ENCODE results near the gene CLHC1.

CLHC1 gene

DNA sequence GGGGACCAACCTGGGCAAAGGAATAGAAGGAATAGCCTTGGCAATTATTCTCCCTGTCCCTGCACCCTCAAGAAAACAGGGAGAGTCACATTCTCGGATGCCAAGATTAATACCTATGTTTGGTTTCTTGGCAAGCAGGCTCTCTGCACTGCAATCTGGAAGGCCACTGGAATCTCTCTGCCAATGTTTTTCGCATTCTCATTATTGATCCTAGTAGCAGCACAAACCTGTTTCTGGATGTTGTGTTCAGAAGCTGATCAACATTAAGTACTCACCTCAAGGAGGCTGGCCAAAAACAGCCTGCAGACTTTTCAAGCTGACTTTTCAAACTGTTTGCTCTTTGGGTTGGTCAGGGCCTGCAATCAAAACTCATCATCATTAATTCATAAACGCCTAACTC lies 62.2 kb downstream of the CLHC1 start:
- no peak for DNase-seq (ENCODE audit: low read depth in 2 of 2)

- DNase-seq (ENCODE audit: low read depth in 2 of 2) = no peak
These were observed 62.7 kb downstream of the CLHC1 start for GRCh38 chr2:55169359-55169758.

GRCh38 chr2:55168221-55169154 lies 63.6 kb downstream of the CLHC1 start:
- DNase-seq (ENCODE audit: low read depth in 2 of 2) = peak in 1 of 2 experiments; percentile 42

GRCh38 chr2:55165626-55166025 lies 66.5 kb downstream of the CLHC1 start:
- DNase-seq (ENCODE audit: low read depth in 2 of 2) = no peak

DNA sequence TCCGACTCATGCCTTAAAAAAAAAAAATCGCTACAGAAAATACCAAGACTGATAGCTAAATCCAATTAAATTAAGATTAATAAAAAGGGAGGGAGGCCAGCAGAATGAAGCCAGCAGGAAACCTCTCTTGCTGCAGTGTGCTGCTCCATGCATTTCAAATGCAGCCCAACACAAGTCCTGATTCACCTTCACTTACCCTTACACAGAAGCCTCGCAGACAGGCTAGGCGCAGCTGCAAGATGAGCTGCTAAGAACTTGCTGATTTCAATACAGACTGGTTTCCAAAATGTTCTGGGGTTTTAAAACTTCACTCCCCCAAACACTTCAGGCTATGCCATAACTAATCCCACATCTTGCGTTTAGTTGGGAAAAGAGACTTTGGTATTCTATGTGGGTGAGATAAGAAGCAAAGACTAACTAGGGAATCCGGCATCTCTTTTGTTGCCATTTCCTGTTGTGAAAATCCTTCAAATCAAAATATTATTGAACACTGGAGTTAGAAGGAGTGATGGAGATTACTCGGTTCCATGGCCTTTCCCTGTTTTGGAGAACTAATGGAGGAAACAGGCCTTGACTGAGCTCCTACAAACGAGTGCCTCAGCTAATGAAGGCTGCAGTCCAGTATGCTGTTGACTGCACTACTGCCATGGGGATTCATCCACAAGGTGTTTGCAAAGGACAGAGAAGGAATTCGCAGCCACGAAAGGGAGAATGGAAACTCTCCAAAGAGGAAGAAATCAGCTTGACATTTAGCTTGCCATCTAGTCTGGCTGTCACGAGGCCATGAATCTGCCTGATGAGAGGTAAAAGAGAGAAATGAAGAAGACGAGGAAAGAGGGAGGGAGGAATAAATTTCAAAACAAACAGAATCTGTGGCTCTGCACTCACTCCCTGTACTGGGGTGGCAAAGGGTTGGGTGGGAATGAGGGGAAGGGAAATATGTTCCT lies 67.3 kb downstream of the CLHC1 start:
- DNase-seq (ENCODE audit: low read depth in 2 of 2) = no peak

DNA sequence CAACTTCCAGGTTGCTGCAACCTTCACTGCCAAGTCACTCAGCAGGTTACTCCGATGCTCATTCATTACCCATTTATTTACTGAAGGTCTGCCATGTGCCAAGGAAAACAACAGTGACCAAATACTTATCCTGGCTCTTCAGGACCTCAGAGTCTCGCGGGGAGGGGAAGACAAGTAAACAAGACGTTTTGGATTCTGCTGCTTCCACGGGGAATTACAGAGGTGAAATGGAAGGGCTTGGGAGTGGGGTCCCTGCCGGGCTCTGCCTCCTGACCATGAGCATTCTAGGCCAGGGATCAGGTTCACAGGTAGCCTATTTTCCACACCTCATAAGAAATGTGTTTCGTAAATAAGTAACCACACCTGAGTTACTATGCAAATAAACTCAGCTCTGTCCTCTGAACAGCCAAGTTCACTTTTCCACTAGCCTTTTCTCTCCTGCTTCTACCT lies 68.1 kb downstream of the CLHC1 start:
- DNase-seq (ENCODE audit: low read depth in 2 of 2) = no peak

GRCh38 chr2:55163274-55163721 lies 68.8 kb downstream of the CLHC1 start:
- DNase-seq (ENCODE audit: low read depth in 2 of 2) = peak; percentile 64 to 71

DNA sequence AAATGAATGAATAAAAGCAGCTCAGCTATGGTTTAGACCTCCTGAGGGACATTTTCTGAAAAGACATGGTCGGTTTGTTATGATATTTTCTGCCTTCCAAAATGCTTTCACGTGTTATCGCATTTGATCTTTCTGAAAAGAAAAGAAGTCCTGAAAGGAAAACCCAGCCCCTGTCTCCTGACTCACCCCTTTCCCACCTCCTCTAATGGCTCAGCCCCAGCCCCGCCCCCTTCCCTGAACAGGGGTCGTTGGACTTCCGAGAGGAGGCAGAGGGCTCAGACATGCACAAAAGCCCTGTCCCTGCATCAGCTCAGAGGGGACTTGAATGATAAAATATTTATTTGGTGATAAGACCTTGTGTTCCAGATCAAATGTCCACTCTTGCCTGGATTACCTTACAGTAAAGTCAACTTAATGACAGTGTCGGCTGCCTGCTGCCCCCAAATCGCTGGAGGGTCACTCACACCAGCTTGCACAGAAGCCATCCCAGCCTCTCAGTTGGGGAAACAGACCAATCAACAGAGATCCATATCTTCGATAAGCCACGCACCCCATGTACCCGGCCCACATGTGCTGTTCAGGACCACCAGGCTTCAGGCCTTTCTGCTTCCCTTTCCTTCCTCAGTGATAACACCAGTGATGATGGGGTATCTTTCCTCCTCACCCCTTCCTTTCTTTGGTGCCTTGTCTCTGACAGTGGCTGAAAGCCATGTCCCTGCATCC lies 69.6 kb downstream of the CLHC1 start:
- DNase-seq (ENCODE audit: low read depth in 2 of 2) = no peak

GRCh38 chr2:55161295-55162210 lies 70.5 kb downstream of the CLHC1 start:
- no peak for DNase-seq (ENCODE audit: low read depth in 2 of 2)

DNA sequence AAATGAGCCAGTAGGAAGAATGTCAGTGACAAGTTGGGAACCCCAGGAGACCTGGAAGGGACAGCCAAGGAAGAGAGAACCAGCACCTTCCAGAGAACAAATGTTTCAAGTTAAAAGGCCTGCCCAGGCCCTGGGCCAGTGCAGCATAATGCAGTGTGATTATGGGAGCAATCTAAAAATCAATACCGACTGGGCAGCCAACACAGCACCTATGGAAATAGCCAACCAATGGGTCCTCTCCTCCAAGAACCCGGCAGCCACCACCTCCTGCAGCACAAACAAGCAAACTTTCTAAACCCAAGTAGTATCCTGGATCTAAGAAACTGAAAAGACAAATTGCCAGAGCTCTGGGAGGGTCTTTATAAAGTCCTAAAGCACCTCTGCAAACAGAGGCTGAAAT lies 71.7 kb downstream of the CLHC1 start:
- no peak for DNase-seq (ENCODE audit: low read depth in 2 of 2)

- DNase-seq (ENCODE audit: low read depth in 2 of 2) = no peak
These were observed 72.3 kb downstream of the CLHC1 start for GRCh38 chr2:55159752-55160151.

DNA sequence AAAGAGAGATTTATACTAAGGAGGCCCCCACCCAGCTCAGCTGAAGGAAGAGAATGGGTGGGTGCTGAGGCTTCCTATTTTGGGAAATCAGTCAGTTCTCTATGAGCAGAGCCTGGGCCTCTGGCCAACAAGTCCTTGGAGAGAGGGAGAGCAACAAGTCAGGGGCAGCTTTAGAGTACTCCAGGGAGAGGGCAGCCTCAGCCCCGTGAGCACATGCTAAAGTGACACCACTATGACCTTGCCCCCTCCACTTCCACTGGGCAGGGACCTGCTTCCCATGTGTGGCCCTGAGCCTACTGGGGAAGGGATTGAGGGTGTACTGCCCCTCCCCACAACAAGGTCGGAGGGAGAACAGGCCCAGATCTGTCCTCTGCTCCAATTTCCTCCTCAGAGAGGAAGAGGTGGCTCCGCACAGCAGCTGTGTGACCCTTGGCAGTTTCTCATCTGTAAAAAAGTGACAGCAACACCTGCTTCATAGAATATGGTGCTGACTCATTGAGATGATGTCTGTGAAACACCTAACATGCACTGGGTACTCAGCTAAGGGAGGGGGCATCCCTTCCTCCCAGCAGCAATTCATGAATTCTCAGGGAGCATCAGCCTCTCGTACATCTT lies 72.9 kb downstream of the CLHC1 start:
- no peak for DNase-seq (ENCODE audit: low read depth in 2 of 2)

DNA sequence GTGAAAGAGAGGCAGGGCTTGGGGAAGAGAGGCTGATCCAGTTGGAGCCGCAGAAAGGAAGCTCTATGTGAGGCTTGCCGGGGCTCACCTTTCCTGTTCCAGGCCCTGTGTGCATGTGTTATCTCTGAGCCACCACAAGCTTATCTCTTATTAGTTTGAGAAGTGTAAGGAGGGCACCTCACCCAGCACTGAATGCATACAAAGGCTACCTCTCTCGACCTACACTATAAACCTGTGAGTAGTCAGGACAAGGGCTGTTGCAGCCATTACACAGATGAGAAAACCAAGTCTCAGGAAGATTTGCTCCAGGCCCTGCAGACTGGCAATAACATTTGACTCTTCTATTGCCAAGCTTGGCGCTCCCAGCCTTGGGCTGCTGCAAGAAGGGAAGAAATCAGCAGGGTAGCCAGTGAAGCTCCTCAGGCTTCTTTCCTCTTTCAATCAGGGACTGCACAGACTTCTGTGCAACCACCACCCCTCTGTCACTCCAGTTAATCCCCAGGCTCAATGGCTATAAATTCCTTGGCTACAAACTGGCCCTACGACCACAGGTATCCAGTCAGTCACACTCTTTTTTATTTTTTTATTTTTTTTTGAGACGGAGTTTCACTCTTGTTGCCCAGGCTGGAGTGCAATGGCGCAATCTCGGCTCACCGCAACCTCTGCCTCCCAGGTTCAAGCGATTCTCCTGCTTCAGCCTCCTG lies 73.8 kb downstream of the CLHC1 start:
- DNase-seq (ENCODE audit: low read depth in 2 of 2) = no peak

GRCh38 chr2:55157474-55157884 lies 74.6 kb downstream of the CLHC1 start:
- no peak for DNase-seq (ENCODE audit: low read depth in 2 of 2)

DNA sequence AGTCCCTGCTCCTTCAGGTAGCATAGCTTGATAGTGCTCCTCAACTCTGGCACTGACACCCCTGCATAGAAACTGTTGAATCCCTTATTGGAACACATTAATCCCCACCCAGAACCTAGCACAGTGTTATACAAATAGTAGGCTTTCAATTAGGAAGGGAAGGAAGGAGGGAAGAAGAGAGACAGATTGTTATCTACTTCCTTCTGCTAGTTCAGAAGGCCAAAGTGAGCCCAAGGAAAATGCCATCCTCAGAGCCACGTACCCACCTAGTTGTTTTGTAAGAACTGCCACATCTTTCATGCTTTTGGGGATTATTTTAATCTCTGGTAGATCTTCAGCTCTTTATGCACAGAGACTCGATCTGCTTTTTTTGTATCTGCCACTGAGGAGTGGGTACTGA lies 75.1 kb downstream of the CLHC1 start:
- no peak for DNase-seq (ENCODE audit: low read depth in 2 of 2)

DNA sequence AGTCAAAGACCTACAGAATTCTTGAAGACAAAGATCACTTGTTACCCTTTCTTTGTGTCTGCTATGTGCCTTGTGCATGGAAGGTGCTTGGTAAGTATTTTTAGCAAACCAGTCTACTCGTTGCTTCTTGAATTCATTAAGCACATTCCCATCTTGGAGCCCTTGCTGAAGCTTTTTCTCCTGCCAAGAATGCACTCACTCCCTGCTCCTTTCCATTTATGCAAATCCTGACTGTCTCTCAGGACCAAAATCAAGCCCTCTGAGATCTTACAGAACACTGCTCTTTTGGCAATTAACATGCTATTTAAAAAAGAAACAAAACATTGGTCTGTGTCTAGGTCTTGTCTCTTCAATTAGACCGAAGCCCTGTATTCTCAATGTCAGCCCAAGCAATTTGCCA lies 75.8 kb downstream of the CLHC1 start:
- peak; percentile 62 to 63 for DNase-seq (ENCODE audit: low read depth in 2 of 2)

DNA sequence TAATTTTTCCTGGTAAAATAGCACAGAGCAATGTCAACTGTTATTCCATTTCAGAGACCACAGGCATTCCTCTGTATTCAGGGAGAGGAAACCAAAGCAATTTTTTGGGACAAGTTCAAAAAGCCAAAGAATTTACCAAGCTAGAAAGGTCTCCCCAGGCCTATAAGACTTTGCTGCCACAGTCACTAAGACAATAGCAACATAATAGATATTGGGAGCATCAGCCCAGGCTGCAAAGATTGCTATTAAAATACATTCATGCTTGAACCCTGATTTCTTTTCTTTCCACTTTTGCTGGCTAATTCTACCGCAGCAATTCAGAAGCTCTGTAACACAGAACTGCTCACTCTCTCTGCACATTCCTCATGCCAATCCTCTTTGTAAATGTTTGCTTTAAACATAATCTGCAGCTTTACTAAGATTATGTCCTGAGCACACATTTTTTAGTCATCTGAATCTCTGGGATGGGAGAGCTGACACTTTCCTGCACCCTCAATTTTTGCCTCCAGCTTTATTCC lies 76.3 kb downstream of the CLHC1 start:
- DNase-seq (ENCODE audit: low read depth in 2 of 2) = peak; percentile 70 to 78

- no peak for DNase-seq (ENCODE audit: low read depth in 2 of 2)
These were observed 76.9 kb downstream of the CLHC1 start for GRCh38 chr2:55155206-55155605.

DNA sequence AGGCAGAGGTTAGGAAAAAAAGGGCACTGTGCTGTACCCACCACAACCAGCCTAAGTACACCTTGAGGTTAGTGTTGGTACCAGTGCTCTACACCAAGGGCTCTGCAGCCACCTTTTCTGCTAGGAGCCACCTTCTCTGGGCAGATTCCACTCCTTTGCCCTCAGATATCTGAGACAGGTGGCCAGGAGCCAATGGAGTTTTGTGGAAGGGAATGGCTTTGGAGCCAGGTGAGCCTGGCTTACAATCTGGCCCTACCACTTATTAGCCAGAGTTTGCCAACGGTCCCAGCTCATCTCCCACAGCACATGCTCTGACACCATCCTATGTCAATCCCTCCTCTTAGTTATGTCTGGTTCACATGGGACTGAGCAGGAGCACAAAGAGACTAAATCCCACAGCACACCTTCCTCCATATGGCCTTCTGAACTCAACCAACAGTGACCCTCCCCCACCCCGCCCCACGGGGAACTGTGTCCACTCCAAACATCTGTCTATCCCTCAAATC lies 77.5 kb downstream of the CLHC1 start:
- DNase-seq (ENCODE audit: low read depth in 2 of 2) = no peak
